Activated CD4-positive, alpha-beta T cell treated with anti-CD3 and anti-CD28 coated beads, Interleukin-10, Interleukin-2, amounts not matched to agents 100 ng/mL and 50 ng/mL, durations not matched to agents 16 hours and 8 hours (primary cell): Measurements from ENCODE around the gene CACNG4.
"Not testable (repeated sequence)": the region's sequence is repeated elsewhere in the genome, so short reads cannot be mapped to it uniquely, and the experiment has no call there.

Source experiments
- DNase-seq: peaks from one replicate; pipeline ENCODE4 v3.0.0-alpha.2; 2020

Gene CACNG4

GRCh38 chr17:66966298-66966697 lies 1.8 kb downstream of the CACNG4 start:
- DNase-seq = no peak

- no peak for DNase-seq
Observed at GRCh38 chr17:66966704-66967418, 2.4 kb downstream of the CACNG4 start.

- DNase-seq = no peak
Observed at GRCh38 chr17:66967837-66968543, 3.5 kb downstream of the CACNG4 start.

DNA sequence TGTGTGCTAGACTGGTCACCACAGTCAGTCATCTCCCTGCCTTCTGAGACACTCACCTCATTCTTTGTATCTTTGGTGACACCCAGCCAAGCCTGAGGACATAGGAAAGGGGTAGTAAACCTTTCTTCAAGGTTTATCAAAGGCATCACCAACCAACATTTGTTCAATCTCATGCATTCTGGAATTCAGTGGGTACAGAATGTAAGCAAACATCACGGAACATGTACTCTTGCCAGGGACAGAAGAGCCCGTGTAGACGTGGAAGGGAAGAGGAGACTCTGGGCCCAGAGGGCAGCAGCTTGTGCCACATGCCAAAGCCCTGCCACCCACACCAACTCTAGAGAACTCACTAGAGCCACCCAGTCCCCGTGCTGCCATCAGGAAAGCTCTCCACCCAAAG lies 4.4 kb downstream of the CACNG4 start:
- no peak for DNase-seq

GRCh38 chr17:66970140-66970539 lies 5.6 kb downstream of the CACNG4 start:
- DNase-seq = no peak

DNA sequence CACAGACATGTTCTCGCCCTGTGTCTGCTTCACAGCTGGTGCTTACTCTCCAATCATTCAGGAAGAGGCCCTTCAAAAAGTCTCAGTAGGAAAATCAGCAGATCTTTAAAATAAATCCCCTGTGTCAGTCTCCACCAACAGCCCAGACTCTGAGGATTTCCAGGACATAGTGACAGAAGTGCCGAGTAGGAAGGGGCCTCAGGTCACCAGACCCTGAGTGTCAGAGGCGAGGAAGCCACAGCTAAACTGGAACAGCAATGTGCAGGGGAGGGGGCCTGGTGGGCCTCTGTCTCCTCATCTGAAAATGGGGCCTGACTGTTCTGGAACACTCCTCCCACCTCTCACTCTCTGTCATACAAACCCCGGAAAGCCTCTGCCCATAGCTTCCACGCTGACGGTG lies 6.3 kb downstream of the CACNG4 start:
- no peak for DNase-seq

- no peak for DNase-seq
Observed at GRCh38 chr17:66971264-66971663, 6.8 kb downstream of the CACNG4 start.

DNA sequence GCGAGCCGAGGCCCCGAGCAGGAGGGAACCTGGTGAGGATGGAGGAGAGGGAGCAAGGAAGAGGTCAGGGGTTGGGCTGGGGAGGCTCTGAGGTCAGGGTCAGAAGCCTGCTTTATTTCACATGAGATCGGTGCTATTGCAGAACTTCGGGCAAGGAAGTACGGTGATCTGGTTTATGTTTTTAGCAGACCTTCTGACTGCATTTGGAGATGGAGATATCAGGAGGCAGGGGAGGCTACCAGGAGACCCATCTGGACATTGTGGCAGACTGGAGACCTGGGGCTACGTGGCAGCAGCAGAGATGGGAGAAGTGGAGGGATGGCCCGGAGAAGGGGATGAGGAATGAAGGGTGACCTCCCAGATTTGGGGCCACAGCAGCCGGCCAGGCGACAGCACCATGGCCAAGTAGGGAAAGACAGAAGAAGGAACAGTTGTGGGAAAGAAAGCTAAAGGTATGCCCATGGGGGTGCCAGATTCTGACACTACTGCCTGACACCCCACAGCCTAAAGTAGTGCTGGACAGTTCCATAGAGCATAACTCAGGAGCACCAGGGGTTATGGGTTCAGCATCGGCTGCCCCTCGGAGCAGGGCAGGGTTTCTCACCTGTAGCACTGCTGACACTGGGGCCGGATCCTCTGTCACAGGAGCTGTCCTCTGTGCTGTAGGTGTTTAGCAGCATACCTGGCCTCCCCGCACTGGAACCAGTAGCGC lies 7.4 kb downstream of the CACNG4 start:
- DNase-seq = no peak

GRCh38 chr17:66972442-66972830 lies 7.9 kb downstream of the CACNG4 start:
- DNase-seq = not testable (repeated sequence)

GRCh38 chr17:66975188-66975587 lies 10.7 kb downstream of the CACNG4 start:
- no peak for DNase-seq

- no peak for DNase-seq
Observed at GRCh38 chr17:66975614-66976378, 11.3 kb downstream of the CACNG4 start.

GRCh38 chr17:66976379-66976663 lies 11.8 kb downstream of the CACNG4 start:
- DNase-seq = no peak

DNA sequence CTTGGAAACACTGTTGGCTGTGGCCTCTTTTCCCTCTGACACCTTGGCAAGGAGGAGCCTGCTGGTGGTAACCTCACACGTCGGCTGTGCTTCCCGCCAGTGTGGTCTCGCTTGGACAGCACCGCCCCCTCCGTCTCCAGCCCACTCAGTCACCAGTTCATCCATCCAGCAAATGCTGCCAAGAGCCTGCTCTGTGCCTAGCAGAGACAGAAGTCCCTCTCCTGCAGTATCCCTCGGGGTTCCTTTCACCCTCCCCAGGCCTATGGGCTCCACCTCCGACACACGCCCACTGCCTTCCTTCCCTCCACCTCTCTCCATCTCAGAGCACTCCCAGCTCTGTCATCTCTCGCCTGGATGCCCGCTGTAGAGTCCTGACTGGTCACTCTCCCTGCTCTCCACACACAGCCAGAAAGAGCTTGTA lies 12.3 kb downstream of the CACNG4 start:
- no peak for DNase-seq

- DNase-seq = no peak
Observed at GRCh38 chr17:66978514-66979061, 14.1 kb downstream of the CACNG4 start.

- no peak for DNase-seq
Observed at GRCh38 chr17:66980896-66981295, 16.4 kb downstream of the CACNG4 start.

DNA sequence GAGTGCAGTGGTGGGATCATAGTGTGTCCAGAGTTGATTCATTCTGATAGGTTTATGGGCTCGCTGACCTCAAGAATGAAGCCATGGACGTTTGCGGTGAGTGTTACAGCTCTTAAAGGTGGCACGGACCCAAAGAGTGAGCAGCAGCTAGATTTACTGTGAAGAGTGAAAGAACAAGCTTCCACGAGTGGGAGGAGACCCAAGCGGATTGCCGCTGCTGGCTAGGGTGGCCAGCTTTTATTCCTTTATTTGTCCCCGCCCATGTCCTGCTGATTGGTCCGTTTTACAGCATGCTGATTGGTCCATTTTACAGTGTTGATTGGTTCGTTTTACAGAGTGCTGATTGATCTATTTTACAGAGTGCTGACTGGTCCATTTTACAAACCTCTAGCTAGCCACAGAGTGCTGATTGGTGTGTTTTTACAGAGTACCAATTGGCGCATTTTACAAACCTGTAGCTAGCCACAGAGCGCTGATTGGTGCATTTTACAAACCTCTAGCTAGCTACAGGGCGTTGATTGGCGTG lies 17.5 kb downstream of the CACNG4 start:
- DNase-seq = no peak

DNA sequence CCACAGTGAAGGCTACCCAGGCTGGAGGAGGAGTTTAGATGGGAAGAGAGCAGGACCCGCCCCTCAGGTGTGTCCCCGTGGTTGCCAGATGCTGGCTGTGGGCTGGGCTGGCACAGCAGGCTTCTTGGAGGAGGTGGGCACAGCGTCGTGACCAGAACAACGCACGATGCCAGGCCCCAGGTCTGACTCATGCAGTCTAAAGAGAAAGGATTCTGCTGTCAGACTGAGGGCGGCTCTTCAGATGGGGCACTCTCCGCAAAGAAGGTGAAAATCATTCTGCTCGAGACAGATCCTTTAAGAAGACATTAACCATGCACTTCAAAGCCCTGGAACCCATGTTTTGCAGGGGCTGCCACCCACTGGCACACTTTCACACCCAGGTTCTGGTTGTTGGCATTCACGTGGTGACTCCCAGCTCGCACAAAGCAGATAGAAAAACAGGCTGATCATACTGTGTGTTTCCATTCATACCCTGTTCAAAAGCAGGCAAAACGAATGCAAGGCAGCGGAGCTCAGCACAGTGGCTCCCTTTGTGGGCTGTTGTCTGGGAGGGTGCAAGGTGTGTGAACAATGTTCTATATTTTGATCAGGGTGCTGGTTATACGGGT lies 19.0 kb downstream of the CACNG4 start:
- DNase-seq = no peak

GRCh38 chr17:66984730-66985129 lies 20.2 kb downstream of the CACNG4 start:
- DNase-seq = no peak

DNA sequence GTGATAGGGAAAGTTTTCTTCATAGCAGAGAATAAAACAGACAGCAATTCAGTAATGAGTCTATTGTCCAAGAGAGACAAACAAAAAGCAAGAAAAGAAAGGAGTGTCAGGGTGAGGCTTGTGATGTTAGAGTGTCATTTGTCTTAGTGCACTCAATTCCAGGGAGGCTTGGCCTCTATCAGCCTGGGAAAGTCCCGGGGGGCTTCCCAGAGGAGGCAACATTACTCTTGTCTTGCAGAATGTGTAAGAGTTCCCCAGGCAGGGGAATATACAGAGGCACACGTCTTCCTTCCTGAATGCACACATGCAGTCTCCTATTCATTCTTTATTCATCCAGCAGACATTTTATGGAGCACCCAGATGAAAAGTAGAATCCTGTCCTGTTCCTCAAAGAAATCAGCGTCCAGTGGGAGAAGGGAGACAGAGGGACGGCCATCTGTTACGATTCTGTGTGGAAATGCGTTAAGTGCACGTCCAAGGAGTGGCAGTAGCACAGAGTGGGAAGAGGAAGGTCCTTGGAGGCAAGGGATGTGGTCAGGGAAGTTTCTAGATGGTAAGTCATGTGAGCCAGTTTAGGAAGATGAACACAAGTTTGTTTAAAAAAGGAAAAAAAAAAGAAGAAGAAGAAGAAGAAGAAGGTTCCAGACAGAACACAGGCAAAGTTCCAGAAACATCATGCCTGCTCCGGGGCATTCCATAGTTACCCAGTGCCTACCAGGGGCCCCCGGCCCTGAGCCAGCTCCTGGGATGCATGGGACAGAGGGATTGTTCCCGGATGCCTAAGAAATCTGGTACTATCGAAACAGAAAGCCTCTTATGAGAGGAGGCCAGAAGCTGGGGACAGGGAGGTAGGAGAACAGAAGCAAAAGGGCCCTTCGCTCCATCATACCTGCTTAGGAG lies 21.1 kb downstream of the CACNG4 start:
- peak; percentile 20 for DNase-seq

- DNase-seq = no peak
Observed at GRCh38 chr17:66986659-66987058, 22.2 kb downstream of the CACNG4 start.

DNA sequence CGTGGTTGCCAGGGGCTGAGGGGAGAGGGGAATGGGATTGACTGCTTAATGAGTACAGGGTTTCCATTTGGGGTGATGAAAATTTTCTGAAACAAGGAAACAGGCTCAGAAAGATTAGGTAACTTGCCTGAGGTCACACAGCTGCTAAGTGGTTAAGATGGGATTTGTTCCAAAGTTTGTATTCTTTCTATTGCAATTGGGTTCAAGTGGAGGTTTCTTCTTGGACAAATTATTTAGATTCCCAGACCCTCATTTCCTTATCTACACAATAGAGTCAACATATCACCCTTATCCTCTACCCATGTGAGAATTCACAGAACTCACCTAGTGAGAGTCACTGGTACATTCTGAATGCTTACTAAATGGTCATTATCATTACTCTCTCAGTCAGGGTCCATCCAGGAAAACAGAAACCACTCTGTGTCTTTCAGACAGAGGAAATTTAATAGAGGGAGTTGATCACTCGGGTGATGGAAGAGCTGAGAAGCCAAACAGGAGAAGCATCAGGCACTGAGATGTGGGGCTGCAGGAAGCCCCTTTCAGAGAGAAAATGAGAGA lies 22.6 kb downstream of the CACNG4 start:
- no peak for DNase-seq
